Dermis microvascular lymphatic vessel endothelial cell (primary cell): ENCODE results near the gene HSPB1. TPM values are rescaled to one million over a fixed set of nuclear protein-coding genes. Genes with fewer than 3 reads are reported as not detected.
"Not testable (repeated sequence)": the region's sequence is repeated elsewhere in the genome, so short reads cannot be mapped to it uniquely, and the experiment has no call there.

Experiments
- DNase-seq, 2 donors: peaks; one replicate each; pipeline versions ENCODE4 v3.0.0 to v3.0.0-alpha.2; 2010; ENCODE audit warnings: low read depth in 2 of 2
- total RNA-seq: library from RNA; depleted of rRNA; stranded (reverse); fragments of >200 nt; gene quantifications from 2 replicates; pipeline ENCODE4 v1.2.1, GENCODE V29; 2014

Gene HSPB1
- 72.3 and 134 TPM in 2 replicates for total RNA-seq

DNA sequence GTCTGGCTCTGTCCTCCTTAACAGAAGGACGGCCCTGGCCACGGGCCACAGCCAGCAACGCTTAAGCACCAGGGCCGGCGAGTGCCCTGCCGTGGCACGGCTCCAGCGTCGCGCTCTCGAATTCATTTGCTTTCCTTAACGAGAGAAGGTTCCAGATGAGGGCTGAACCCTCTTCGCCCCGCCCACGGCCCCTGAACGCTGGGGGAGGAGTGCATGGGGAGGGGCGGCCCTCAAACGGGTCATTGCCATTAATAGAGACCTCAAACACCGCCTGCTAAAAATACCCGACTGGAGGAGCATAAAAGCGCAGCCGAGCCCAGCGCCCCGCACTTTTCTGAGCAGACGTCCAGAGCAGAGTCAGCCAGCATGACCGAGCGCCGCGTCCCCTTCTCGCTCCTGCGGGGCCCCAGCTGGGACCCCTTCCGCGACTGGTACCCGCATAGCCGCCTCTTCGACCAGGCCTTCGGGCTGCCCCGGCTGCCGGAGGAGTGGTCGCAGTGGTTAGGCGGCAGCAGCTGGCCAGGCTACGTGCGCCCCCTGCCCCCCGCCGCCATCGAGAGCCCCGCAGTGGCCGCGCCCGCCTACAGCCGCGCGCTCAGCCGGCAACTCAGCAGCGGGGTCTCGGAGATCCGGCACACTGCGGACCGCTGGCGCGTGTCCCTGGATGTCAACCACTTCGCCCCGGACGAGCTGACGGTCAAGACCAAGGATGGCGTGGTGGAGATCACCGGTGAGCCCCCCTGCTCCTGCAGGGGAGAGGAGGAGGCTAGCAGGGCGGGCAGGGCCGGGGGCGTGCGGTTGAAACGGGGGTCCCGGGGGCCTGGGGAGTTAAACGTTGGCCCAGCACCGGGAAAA is at the start of gene HSPB1:
HSPB1 (plus strand) TSS at position 327 of the 855 bp plus-strand sequence; CDS start at position 367, 40 bp downstream.
- peak; percentile 83 to 97 for DNase-seq

DNA sequence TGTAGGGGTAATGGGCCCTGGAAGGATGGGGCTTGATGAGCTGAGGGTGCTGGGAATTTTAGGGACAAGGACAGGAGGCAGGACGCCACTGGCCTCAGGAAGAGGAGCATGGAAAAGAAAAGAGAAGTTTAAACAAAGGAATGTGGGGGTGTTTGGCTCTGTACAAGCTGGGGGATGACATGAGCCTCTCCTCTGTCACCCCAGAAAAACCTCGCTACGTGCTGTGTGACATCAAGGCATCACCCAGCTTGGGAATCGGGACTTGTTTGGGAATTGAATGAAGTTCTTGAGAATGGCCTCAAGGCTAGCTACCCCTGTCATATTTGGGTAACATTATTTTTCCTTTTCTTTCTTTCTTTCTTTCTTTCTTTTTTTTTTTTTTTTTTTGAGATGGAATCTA is 47.7 kb upstream of the HSPB1 start:
- DNase-seq: no peak

DNA sequence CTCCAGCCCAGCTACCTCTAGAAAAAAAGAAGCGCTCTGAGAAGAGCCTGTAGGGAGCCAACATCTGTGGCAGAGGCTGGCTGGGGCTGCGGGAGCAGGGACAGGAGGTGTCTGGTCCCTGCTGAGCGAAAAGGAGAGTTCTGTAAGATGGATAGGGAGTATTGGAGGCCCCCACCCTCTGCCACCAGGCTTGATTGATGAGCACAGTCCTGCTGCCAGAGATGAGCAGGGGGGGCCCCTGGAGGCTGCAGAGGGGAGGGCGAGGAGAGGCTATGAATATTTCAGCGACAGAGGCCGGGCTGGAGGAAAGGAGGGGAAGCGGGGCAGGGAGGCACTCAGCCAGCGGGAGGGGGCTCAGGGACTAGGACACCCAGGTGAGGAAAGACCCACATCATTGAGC is 44.5 kb upstream of the HSPB1 start:
- DNase-seq: no peak

DNA sequence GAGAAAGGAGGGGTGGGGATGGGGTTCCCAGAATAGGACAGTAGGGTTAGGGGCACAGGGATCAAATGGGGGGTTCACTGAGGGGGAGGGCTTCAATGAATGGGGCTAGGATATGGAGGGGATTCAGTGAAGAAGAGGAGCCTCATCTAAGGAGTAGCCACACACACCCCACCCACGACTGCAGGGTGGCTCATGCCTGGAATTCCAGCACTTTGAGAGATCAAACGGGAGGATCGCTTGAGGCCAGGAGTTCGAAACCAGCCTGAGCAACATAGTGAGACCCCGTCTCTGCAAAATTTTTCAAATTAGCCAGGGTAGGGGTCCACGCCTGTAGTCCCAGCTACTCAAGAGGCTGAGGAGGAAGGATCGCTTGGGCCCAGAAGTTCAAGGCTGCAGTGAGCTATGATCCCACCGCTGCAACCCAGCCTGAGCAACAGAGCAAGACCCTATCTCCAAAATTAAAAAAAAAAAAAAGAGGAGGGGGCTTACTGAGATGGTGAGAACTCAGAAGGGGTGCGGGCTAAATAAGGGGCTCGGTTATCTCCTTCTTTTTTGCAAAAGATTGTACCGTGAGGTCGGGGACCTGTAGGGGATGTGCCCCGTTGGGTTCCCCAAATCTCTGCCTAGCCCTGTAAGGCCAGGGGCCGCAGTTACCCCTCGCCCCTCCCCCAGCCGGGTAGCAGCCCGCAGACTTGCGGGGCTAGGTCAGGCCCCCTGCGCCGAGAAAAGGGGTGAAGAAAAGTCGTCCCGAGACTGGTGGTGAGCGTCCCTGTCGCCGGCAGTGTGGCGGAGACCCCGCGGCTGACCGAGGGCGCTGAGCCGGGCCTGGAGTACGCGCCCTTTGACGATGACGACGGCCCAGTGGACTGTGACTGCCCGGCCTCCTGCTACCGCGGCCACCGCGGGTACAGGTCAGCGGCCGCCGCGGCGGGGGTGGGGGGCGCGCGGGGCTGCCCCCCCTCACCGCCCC is 43.1 kb upstream of the HSPB1 start:
- no peak for DNase-seq

DNA sequence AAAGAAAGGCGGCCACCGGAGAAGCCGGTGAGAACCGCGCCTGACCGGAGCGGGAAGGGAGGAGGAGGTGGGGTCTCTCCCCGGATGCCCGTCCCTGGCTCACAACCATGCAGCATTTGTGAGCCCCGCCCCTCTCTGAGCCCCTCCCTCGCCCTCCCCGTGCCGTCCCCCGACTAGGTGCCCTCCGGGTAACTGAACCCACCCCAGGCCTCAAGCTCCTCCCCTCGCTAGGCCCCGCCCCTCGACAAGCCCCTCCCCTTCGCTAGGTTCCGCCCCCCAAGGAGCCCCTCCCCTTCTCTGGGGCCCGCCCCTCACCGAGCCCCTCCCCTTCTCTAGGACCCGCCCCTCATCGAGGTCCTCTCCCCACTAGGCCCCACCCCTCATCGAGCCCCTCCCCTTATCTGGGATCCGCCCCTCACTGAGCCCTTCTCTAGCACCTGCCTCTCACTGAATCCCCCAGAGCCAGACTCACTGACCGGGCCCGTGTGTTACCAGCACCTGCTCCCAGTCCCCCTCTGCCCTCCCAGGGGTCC is 42.2 kb upstream of the HSPB1 start:
- DNase-seq: peak in 1 of 2 donors; percentile 42

DNA sequence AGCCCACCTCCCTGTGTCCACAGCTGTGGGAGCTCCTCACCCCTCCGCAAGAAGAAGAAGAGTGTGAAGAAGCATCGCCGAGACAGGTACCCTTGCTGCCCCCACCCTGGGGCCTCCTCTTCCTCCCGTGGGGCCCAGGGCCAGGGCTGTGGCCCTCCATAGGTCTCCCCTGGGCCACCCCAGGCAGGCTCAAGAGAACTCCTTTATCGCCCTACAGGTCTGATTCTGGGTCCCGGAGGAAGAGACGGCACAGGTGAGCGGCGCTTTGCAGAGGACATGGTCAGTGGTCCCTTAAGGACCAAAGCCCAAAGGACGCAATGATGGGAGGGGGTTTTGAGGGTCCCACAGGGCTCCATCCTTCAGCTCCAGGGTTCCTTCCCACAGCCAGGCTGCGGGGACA is 41.1 kb upstream of the HSPB1 start:
- no peak for DNase-seq

DNA sequence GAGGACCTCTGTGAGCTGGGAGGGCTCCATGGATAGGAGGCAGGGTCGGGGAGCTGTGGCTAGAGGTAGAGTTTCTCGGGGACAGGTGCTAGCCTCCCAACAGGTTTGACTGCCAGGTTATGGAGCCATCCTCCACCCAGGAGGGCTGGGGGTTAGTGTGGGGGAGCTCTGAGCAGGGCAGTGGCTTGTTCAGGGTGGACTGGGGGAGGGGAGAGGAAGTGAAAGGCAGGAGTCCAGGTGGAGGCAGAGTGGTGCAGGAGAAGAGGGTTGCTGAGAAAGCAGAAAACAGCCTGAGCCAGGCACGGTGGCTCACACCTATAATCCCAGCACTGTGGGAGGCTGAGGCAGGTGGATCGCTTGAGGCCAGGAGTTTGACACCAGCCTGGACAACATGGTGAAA is 40.5 kb upstream of the HSPB1 start:
- DNase-seq: no peak

DNA sequence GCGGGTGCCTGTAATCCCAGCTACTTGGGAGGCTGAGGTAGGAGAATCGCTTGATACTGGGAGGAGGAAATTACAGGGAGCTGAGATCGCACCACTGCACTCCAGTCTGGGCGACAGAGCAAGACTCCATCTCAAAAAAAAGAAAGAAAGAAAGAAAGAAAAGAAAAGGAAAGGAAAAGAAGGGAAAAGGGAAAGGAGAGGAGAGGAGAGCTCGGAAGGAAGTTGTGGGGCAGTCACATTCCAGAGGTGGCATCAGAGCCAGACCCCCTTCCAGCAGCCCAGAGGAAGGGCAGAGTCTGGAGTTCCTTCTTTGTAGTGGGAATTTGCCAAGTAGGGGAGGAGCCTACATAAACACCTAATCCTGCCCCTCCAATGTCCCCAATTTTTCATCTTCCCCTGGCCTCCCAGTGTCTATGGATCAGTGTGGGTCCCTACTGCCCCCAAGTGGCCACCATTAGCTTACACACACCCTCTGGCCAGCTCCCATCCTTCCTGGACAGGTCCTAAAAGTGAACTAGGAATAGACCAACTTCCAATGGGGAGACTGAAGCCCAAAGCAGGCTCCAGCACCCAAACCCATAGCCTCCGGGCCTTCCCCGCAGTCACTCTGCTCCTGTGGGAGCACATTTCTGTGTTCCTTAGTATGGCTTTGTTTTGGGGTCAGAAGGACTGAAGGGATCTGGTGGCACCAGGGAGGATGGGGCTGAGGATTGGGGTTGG is 39.6 kb upstream of the HSPB1 start:
- peak; percentile 38 to 60 for DNase-seq

DNA sequence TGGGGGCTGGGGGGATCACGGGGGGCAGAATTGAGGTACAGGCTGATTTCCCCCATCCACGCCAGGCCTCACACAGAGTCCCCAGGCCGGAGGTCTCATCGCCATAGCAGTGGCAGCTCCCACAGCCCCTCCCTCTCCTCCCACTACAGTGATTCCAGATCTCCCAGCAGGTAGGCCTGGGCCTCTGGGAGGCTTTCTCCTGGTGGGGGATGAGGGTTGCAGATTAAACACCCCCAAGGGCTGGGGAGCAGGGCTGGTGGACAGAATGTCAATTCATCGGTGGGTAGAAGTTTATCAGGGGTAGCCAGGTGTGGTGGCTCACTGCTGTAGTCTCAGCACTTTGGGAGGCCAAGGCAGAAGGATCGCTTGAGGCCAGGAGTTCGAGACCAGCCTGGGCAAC is 37.2 kb upstream of the HSPB1 start:
- DNase-seq: no peak

DNA sequence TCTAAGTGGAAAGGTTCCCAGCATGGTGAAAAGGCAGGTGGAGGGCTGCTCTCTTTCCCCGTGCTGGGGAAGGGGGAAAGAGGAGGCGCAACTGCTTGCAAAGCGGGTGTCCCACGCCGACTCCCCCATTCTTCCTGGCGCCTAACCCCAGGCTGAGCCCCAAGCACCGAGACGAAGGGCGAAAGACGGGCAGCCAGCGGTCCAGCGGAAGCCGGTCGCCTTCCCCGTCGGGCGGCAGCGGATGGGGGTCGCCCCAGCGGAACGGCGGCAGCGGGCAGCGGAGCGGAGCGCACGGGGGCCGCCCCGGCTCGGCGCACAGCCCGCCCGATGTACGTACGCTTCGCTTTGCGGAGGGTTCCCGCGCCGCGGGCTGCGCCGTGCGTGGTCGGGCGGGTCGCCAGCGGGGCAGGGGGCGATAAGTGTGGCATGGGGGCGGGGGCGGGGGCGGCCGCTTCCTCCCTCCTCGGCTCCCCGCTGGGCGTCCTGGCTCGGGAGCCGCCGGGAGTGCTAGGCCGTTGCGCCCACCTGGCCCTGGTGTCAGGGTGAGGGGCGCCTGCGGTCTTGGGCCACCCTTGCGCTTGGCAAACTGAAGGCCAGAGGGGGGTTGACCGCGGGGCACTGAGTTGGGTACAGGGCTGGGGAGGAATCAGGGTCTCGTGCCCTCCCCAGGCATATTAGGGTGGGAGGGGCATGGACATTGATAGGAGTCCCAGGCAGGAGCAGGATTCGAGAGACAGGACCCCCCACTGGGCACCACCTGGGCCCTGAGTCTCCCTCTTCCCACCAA is 35.2 kb upstream of the HSPB1 start:
- DNase-seq: no peak

DNA sequence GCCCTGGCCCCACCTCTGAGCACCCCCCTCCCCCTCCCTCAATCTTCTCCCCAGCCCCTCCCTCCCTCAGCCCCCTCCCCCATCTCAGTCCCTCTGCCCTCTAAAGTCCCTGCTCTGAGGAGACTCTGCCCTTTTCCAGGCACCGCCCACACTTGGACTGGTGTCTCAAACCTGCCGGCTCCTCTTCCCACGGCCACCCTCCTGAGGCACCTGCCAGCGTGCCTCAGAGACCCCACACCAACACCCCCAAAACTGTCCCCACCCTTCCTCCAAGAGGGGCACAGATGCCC is 34.6 kb upstream of the HSPB1 start:
- no peak for DNase-seq

DNA sequence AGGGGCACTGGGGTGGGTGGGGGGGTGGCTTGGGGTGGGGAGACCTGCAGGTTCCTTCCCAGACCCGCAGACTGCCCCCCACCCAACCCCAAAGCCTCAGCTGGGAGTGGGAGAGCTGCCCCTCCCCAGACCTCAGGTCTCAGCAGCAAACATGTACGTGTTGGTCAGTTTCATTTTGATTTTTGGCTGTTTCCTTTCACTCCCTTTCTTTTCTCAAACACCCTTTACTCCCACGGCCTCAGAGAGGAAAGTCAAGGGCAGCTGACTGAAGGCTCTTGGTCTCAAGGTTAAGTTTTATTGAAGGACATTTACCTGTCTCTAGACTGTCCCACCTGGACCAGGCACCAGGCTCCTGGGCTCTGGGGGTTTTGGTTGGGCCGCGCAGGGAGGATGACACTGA is 34.1 kb upstream of the HSPB1 start:
- no peak for DNase-seq

DNA sequence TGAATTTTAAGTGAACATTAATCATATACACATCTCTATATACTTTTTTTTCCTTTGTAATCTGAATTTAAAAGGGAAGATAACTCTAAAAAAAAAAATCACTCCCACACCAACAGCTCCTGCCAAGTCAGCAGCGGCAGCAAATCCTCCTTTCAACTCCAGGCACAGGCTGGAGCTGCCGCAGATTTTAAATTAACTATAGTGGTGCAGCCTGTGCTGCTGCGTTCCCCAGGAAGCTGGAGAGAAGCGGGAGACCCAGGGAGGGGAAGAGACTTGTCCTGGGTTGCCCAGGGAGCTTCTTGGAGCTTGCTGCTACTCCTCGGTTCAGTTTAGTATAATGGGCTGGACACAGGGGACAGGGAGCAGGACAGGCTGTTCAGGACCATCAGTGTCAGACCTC is 32.6 kb upstream of the HSPB1 start:
- DNase-seq: no peak

DNA sequence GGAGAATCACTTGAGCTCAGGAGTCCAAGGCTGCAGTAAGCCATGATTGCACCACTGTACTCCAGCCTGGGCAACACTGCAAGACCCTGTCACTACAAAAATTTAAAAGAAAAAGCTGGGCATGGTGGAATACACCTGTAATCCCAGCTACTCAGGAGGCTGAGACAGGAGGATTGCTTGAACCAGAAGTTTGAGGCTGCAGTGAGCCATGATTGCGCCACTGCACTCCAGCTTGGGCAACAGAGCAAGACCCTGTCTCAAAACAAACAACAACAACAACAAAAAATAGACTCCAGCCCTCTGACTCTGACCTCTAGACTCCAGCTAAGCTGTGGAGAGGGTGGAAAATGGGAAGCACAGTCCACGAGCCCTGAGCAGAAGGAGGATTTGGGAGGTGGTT is 31.1 kb upstream of the HSPB1 start:
- not testable (repeated sequence) for DNase-seq

DNA sequence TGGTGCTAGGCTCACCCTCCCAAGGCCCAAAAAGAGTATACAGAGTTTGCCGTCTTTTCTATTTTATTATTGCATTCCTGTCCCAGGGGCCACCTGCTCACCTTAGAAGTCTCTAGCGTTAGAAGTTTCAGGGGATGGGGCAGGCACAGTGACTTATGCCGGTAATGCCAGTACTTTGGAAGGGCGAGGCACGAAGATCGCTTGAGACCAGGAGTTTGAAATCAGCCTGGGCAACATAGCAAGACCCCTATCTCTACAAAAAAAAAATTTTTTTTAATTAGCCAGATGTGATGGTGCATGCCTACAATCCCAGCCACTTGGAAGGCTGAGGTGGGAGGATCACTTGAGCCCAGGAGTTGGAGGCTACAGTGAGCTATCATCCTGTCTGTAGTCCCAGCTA is 30.3 kb upstream of the HSPB1 start:
- no peak for DNase-seq

DNA sequence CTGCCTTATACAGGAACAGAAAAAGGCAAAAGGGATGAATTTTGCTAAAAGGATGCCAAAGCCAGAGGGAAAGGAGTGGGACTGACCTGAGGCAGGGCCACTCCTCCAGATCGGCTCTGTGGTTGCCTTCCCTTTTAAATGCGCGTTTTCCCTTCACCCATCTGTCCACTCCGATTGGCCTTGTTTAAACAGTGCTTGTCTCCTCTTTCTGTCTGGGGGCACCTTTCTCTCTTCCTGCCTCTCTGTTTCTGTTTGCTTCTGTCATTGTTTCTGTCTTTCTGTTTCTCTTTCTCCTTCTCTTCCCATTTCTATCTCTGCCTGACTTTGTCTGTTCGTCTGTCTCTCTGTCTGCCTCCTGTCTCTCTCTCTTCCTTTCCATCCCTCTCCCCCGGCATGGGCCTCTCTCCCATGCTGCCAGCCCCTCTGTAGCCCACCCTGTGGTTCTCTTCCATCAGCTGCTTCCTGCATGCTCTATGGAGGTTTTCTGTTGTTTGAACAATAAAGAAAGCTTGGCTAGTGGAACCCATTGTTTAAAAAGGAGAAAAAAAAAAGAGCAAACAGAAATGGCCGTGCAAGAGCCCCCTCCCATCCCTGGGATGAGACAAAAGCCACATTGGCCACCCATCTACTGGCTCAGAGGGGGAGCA is 29.5 kb upstream of the HSPB1 start:
- no peak for DNase-seq

DNA sequence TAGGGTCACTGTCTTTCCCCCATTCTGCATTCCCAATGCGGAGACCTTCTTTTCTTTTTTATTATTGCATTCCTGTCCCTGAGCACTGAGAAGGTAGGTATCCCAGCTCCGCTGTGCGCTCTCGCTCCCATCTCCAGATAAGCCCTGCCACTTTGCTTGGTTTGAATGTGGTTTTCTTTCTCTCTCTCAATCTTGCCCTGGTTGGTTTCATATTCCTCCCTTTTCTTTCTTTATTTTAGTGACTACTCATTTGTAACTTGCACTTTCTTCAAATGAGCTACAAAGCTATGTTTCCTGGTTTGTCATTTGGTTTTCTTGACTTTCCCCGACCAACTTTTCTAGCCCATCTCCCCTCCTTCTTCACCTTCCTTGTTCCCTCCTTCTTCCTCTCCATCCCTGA is 29.0 kb upstream of the HSPB1 start:
- no peak for DNase-seq

DNA sequence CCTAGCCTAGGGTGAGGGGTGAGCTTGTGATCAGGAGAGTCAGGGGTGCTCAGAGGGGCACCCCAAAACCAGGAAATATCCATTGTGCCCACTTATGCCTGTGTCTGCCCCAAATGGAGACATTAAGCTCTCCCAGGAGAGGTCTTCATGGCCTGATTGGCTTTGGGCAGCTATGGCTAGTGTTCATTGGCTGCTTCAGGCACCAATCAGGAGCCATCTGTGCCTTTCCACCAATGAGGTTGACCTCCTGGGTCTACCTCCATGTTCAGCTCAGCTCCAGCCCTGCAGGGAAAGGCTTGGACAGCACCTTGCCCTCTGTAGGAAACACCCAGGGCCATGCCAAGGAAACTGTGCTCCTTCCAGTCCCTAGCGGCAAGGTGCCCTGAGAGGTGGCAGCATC is 23.9 kb upstream of the HSPB1 start:
- DNase-seq: no peak

DNA sequence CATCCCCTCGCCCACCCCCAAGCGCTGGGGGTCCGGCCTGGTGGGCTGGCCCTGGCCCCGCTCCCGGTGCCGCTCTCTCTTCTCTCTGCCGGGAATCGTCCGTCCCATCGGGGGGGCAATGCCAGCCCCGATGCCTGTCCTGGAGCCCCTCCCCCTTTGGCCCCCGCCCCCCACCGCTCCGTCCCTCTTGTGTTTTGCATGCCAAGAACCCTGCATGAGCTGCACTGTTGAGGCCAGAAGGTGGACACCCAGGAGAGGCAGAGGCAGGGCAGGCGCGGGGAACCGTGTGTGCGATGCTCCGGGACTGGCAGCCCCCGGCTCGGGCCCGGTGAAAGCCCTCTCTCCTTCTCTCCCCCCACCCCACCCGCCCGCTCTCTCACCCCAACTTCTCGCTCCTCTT is 22.1 kb upstream of the HSPB1 start:
- no peak for DNase-seq

DNA sequence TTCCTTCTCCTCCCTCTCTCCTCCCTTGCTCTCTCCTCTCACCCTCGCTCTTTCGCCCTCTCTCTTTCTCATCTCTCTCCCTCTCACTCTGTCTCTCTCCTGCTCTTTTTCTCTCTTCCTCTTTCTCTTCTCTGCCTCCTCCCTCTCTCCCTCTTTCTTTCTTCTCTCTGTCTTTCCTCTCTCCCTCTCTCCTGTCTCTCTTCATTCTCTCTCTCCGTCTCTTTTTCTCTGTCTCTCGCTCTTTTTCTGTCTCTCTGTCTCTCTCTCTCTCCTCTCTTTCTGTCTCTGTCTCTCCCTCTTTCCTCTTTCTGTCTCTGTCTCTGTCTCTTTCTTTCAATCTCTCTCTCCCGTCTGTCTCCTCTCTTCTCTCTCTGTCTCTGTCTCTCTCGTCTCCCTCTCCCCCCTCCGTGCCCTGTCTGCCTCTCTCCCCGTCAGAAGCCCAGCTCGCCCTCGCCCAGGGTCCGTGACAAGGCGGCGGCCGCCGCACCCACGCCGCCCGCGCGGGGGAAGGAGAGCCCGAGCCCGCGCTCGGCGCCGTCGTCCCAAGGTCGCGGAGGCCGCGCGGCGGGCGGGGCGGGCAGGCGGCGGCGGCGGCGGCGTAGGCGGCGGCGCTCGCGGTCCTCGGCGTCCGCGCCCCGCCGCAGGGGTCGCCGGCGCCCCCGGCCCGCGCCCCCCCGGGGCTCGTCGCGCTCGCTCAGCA is 21.3 kb upstream of the HSPB1 start:
- DNase-seq: no peak
